K562 (cell line): ENCODE measurements around the gene ERG28. TPM values are rescaled to one million over a fixed set of nuclear protein-coding genes. Genes with fewer than 3 reads are reported as not detected.

ENCODE experiments used
- ATAC-seq: fragments of 200-7000 bp; cut with Tn5 transposase; 3 replicates; pipeline ENCODE4 v1.9.1; 2020; ENCODE audit warnings: moderate library complexity
- BruUV-seq: library from RNA; stranded (reverse); fragments of 400-500 nt; replicated peaks from 2 replicates; lab custom pipeline; 2021; lab: Mats Ljungman, UMichigan
- CTCF ChIA-PET: fragments of 300-600 bp; formaldehyde crosslinking; extraction: SDS; loops from one replicate; lab custom pipeline; 2021; ENCODE audit warnings: low intra/inter-chr PET ratio; lab: Yijun Ruan, JAX
- POLR2A ChIA-PET: fragments of 300-600, 350-650 bp; sonication (Branson Sonifier 250); formaldehyde crosslinking; extraction: SDS; loops from one replicate; lab custom pipeline; 2021; ENCODE audit warnings: antibody characterized with exemption, inconsistent platforms; lab: Yijun Ruan, JAX
- DNase-seq, 4 experiments: peaks; one replicate each; pipeline versions ENCODE4 v3.0.0 to v3.0.0-alpha.2; 2011 to 2018; ENCODE audit warnings: low spot score in 3 of 4, mixed read lengths in 3 of 4; ENCODE audit errors: extremely low read depth in 1 of 4
- FAIRE-seq: peaks from 2 replicates; lab custom pipeline; 2011; peaks lifted over from hg19 to GRCh38; lab: Jason Lieb, UNC
- H2AFZ ChIP-seq: 2 replicates; pipeline ENCODE4 v1.6.0; 2011; ENCODE audit warnings: low read depth, low read length, control low read depth, inconsistent platforms
- H3K27ac ChIP-seq: fragments of 200-600 bp; 3 replicates; pipeline ENCODE4 v1.8.0; 2011; ENCODE audit warnings: low read depth, mild to moderate bottlenecking, control low read depth, inconsistent platforms, low read length, moderate library complexity, mixed read lengths; ENCODE audit errors: extremely low read depth
- H3K27me3 ChIP-seq, 2 experiments: fragments of 300-600 bp in 1 of 2; 2 replicates in 1 of 2; 3 replicates in 1 of 2; pipeline versions ENCODE4 v1.6.0 to v1.8.0; 2011; ENCODE audit warnings: inconsistent platforms in 2 of 2, low read length in 2 of 2, mild to moderate bottlenecking in 1 of 2, mixed read lengths in 1 of 2, moderate library complexity in 1 of 2; ENCODE audit not compliant: control insufficient read depth in 2 of 2, insufficient read depth in 2 of 2
- H3K36me3 ChIP-seq: fragments of 300-600 bp; 3 replicates; pipeline ENCODE4 v1.8.0; 2011; ENCODE audit warnings: mild to moderate bottlenecking, low read length, inconsistent platforms; ENCODE audit not compliant: control insufficient read depth, insufficient read depth
- H3K4me1 ChIP-seq, 2 experiments: fragments of 200-600 bp in 1 of 2; replicated peaks in 1 of 2; 2 replicates in 1 of 2; 3 replicates in 1 of 2; pipeline versions ENCODE4 v1.5.1 to v1.8.0; 2011; ENCODE audit warnings: inconsistent platforms in 2 of 2, low read length in 2 of 2, mild to moderate bottlenecking in 1 of 2, mixed read lengths in 1 of 2, moderate library complexity in 1 of 2; ENCODE audit not compliant: control insufficient read depth in 2 of 2, insufficient read depth in 2 of 2
- H3K4me2 ChIP-seq: 2 replicates; pipeline ENCODE4 v1.6.1; 2011; ENCODE audit warnings: low read length, control low read depth, inconsistent platforms, mixed read lengths; ENCODE audit not compliant: insufficient read depth
- H3K4me3 ChIP-seq: fragments of 200-600 bp; sonication (generic), shearing (Covaris generic); 2 replicates; pipeline ENCODE4 v1.5.1; 2016; ENCODE audit warnings: control low read depth, inconsistent platforms
- H3K79me2 ChIP-seq: fragments of 200-600 bp; 3 replicates; pipeline ENCODE4 v1.8.0; 2011; ENCODE audit warnings: low read length, inconsistent platforms; ENCODE audit not compliant: control insufficient read depth, insufficient read depth
- H3K9ac ChIP-seq, 2 experiments: 2 replicates each; pipeline versions ENCODE4 v1.6.0 to v1.6.1; 2011; ENCODE audit warnings: low read depth in 2 of 2, low read length in 2 of 2, control low read depth in 1 of 2, inconsistent platforms in 1 of 2, mild to moderate bottlenecking in 1 of 2, mixed read lengths in 1 of 2; ENCODE audit not compliant: insufficient read depth in 1 of 2
- H3K9me1 ChIP-seq: one replicate; pipeline ENCODE4 v1.6.0; 2011; ENCODE audit warnings: inconsistent platforms, mild to moderate bottlenecking, low read length, moderate library complexity; ENCODE audit not compliant: control insufficient read depth, insufficient read depth
- H3K9me3 ChIP-seq: replicated peaks from 2 replicates; pipeline ENCODE4 v1.5.1; 2011; ENCODE audit warnings: low read depth, low read length, inconsistent platforms; ENCODE audit not compliant: control insufficient read depth, insufficient read depth
- H4K20me1 ChIP-seq: replicated peaks from 2 replicates; pipeline ENCODE4 v1.6.1; 2011; ENCODE audit warnings: low read length, inconsistent platforms, mixed read lengths; ENCODE audit not compliant: control insufficient read depth, insufficient read depth
- BRD4 ChIP-seq: fragments of 200-600 bp; sonication (generic); IDR thresholded peaks from 2 replicates; pipeline ENCODE4 v1.6.1; 2017; ENCODE audit warnings: inconsistent platforms
- CBX2 ChIP-seq: fragments of 200-600 bp; sonication (generic); IDR thresholded peaks from one replicate; pipeline ENCODE4 v1.6.1; 2012; ENCODE audit warnings: mild to moderate bottlenecking, low read length, inconsistent platforms; ENCODE audit not compliant: insufficient read depth, poor library complexity, severe bottlenecking
- GATAD2B ChIP-seq: fragments of 450-650 bp; IDR thresholded peaks from 2 replicates; pipeline ENCODE4 v1.6.1; 2017; ENCODE audit warnings: mild to moderate bottlenecking, borderline replicate concordance
- MEF2A ChIP-seq: IDR thresholded peaks from 2 replicates; pipeline ENCODE4 v1.6.1; 2011; ENCODE audit warnings: low read depth, mild to moderate bottlenecking, low read length, moderate library complexity; ENCODE audit not compliant: control insufficient read depth
- NFE2L1 ChIP-seq: fragments of 450-650 bp; IDR thresholded peaks from 2 replicates; pipeline ENCODE4 v1.6.1; 2016; ENCODE audit warnings: missing genetic modification characterization, low read depth, mild to moderate bottlenecking, missing compliant biosample characterization, moderate library complexity, borderline replicate concordance
- ZBTB17 ChIP-seq: fragments of 450-650 bp; formaldehyde crosslinking; IDR thresholded peaks from 2 replicates; pipeline ENCODE4 v1.4.0; 2020; ENCODE audit warnings: mild to moderate bottlenecking
- ZNF253 ChIP-seq: fragments of 250-450 bp; sonication (Bioruptor Pico); conservative IDR thresholded peaks from 2 replicates; pipeline ENCODE4 v1.6.1; 2021; ENCODE audit warnings: mild to moderate bottlenecking
- ZNF354B ChIP-seq: fragments of 250-450 bp; sonication (Bioruptor Pico); IDR thresholded peaks from 2 replicates; pipeline ENCODE4 v1.4.0; 2020
- WGBS: fragments of 100-300 bp; shearing (Covaris generic); methylation state at CpG from one replicate; pipeline ENCODE4 v1.1.6; 2016; ENCODE audit warnings: low coverage, mixed read lengths; ENCODE audit not compliant: insufficient coverage; ENCODE audit errors: missing lambda C conversion rate; 5-methylcytosine and 5-hydroxymethylcytosine counted together
- in situ Hi-C: fragments of 300-500 bp; cut with MboI; formaldehyde crosslinking; loops from 4 replicates; pipeline ENCODE4 v1.15.0; 2018; ENCODE audit warnings: inconsistent platforms, mixed read lengths
- intact Hi-C: fragments of 100-400 bp; cut with micrococcal nuclease; formaldehyde crosslinking; loops from 2 replicates; pipeline ENCODE4 v1.14.2; 2022
- polyA plus RNA-seq, 8 experiments: library from polyadenylated mRNA; depleted of rRNA in 4 of 8; stranded (reverse) in 5 of 8; unstranded in 3 of 8; fragments of >200 nt; fragmentation: Nextera tagmentation in 2 of 8; fragmentation: Illumina TruSeq in 1 of 8; extraction: Ambion mirVana in 2 of 8; extraction: Trizol in 1 of 8; gene quantifications; 2 replicates each; pipeline versions ENCODE4 v1.2.1 to v1.2.3, GENCODE V29; 2011 to 2014; ENCODE audit warnings: inconsistent platforms in 1 of 8, missing spikeins in 1 of 8
- total RNA-seq, 7 experiments: library from RNA; depleted of rRNA in 6 of 7; stranded (reverse); fragments of >200 nt in 6 of 7; fragmentation: Illumina TruSeq in 2 of 7; extraction: Trizol in 2 of 7; gene quantifications; 2 replicates each; pipeline versions ENCODE4 v1.2.1 to v1.2.3, GENCODE V29; 2011 to 2021; ENCODE audit warnings: low replicate concordance in 1 of 7
- TF ChIP-seq, protein P1 (sequence below): fragments of 450-650 bp; IDR thresholded peaks from 2 replicates; pipeline ENCODE4 v1.6.1; 2016; ENCODE audit warnings: low read depth, mild to moderate bottlenecking, moderate library complexity

ERG28 gene
- total and polyA plus RNA-seq, 9 of the 15 experiments (the other 6 are each of a cell fraction or from before 2014, with no cell fraction given) = 3.1 to 34.2 (median 14.2) TPM

DNA sequence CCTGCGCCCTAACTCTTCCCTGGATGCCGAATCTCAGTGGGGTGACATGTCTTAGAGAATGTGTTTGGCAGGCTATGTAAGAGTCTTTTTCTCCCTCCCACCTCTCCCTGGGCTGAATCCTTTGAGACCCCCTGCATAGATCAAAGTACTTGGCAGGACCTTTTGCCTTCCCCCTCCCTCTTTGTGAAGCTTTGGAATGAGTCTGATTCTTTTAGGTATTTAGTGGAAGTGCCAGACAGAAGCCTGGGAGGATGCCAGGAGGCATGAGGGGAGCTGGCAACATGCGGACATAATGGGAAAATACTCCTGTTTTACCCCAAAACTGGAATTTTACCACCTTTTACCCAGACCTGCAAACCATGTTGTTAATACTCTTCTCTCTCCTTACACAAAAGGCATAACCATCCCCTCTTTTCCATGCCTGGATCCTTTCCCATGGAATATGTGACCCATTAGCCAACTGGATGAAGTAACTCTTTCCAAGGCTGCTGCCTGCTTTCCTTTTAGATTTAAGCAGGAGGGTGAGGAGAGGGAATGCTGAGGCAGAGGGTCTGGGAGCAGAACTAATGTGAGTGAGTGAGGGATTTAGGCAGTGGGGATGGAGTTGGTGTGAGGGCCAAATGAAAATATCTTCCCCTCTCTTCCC, 42.1 kb upstream of the ERG28 start:
- in situ Hi-C loops = loop anchor here (25.0 kb wide), 1 partner anchor 685 kb away; the partner anchor contains the start of gene ESRRB
- FAIRE-seq (no peak), DNase-seq (no peak)
- BruUV-seq = no TSS peak
- Histone ChIP-seq H3K27me3 (no peaks in the 10 kb centered on the region), H2AFZ (no peak overlapping the region), H3K36me3 (peaks cover 14% of the 10 kb centered on the region; the same call in 1 of the 3 replicates), H3K9ac (no peak overlapping the region), H3K9me1 (no peaks in the 10 kb centered on the region), H3K4me1 (no peaks in the 10 kb centered on the region), H3K27ac (no peak overlapping the region), H3K4me3 (no peak overlapping the region), H3K4me2 (no peak overlapping the region), H3K9me3 (no peaks in the 10 kb centered on the region), H4K20me1 (no peaks in the 10 kb centered on the region)
- CTCF ChIA-PET = no interaction called here
- 91% methylated on average over 3 of the region's 3 CpGs for WGBS
- TF ChIP-seq GATAD2B (no peak), BRD4 (no peak)
- TF ChIP-seq, all 486 proteins: peak for 0
- intact Hi-C loops = loop anchor here (10.0 kb wide), 1 partner anchor 682 kb away; no protein-coding TSS in a partner anchor
- H3K79me2 ChIP-seq = no peaks in the 10 kb centered on the region
- POLR2A ChIA-PET = interaction anchor here (0.6 kb wide), 1 partner anchor 142 kb away, joined by 3 read pairs; no protein-coding TSS in a partner anchor
- ATAC-seq = no peak

DNA sequence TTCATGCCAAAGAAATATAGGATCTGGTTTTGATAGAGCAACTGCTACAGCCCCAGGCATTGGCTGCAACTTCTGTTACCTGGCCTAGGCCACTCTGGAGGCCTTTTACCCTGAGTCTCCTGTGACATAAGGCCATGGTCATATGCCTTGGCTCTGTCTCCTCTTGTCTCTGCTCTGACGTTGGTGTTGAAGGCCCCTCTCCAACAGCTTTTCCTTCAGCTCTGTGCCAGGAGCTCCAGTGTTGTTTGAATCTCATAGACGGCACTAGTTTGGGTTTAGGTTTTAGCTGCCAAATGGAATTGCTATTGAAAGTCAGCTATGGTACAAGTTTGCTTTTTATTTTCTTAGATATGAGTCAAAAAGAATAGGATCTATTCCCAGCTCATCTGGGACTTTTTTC, 41.4 kb upstream of the ERG28 start:
- 50% methylated on average over 2 of the region's 2 CpGs for WGBS
- CTCF ChIA-PET = no interaction called here
- no peak for DNase-seq
- no peak for ATAC-seq
- no peak overlapping the region for H3K27ac ChIP-seq
- no TSS peak for BruUV-seq
- H3K36me3 ChIP-seq = peaks cover 13% of the 10 kb centered on the region; the same call in 1 of the 3 replicates
- no peaks in the 10 kb centered on the region for H3K79me2 ChIP-seq
- H3K27me3 ChIP-seq = no peaks in the 10 kb centered on the region
- POLR2A ChIA-PET = interaction anchor here (0.6 kb wide), 1 partner anchor 143 kb away, joined by 3 read pairs; no protein-coding TSS in a partner anchor
- intact Hi-C loops = loop anchor here (10.0 kb wide), 1 partner anchor 683 kb away; no protein-coding TSS in a partner anchor
- no peak overlapping the region for H3K4me3 ChIP-seq
- H3K9me3 ChIP-seq = no peaks in the 10 kb centered on the region
- H3K4me1 ChIP-seq = no peaks in the 10 kb centered on the region
- no peak overlapping the region for H2AFZ ChIP-seq
- H3K9ac ChIP-seq = no peak overlapping the region
- H3K9me1 ChIP-seq = no peaks in the 10 kb centered on the region
- FAIRE-seq = no peak
- TF ChIP-seq ZBTB17 (CRISPR knock-in tag) (no peak), ZNF253 (CRISPR knock-in tag) (no peak), MEF2A (no peak), NFE2L1 (tag) (no peak), CBX2 (no peak), ZNF354B (CRISPR knock-in tag) (no peak)
- TF ChIP-seq, protein P1, sequence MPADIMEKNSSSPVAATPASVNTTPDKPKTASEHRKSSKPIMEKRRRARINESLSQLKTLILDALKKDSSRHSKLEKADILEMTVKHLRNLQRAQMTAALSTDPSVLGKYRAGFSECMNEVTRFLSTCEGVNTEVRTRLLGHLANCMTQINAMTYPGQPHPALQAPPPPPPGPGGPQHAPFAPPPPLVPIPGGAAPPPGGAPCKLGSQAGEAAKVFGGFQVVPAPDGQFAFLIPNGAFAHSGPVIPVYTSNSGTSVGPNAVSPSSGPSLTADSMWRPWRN = no peak
- H4K20me1 ChIP-seq = no peaks in the 10 kb centered on the region
- no peak overlapping the region for H3K4me2 ChIP-seq
- in situ Hi-C loops = loop anchor here (25.0 kb wide), 1 partner anchor 685 kb away; the partner anchor contains the start of gene ESRRB
